Activated CD4-positive, alpha-beta memory T cell treated with anti-CD3 and anti-CD28 coated beads, Interleukin-2, amount 10 ng/mL, durations not matched to agents 7 days and 5 days (primary cell): ENCODE measurements around the gene CASKIN1. TPM values are rescaled to one million over a fixed set of nuclear protein-coding genes. Genes with fewer than 3 reads are reported as not detected.

Experiments
- CTCF ChIA-PET: fragments of 350-600 bp; sonication (Branson Sonifier 250); formaldehyde crosslinking; loops from one replicate; lab custom pipeline; 2021; ENCODE audit warnings: antibody characterized with exemption, inconsistent platforms; lab: Charles Lee
- POLR2A ChIA-PET: fragments of 350-600 bp; sonication (Branson Sonifier 250); formaldehyde crosslinking; loops from one replicate; lab custom pipeline; 2021; ENCODE audit warnings: antibody characterized with exemption; lab: Charles Lee
- DNase-seq: peaks from one replicate; pipeline ENCODE4 v3.0.0-alpha.2; 2020
- H3K27ac Mint-ChIP-seq: one replicate; pipeline ENCODE4 v1.8.0; 2021; ENCODE audit warnings: mild to moderate bottlenecking, mixed read lengths
- H3K27me3 Mint-ChIP-seq: one replicate; pipeline ENCODE4 v1.8.0; 2021; ENCODE audit warnings: mixed read lengths
- H3K36me3 Mint-ChIP-seq: one replicate; pipeline ENCODE4 v1.8.0; 2021; ENCODE audit warnings: low read depth, mixed read lengths
- H3K4me1 Mint-ChIP-seq: one replicate; pipeline ENCODE4 v1.8.0; 2021; ENCODE audit warnings: mixed read lengths
- H3K4me3 Mint-ChIP-seq: one replicate; pipeline ENCODE4 v1.8.0; 2021; ENCODE audit warnings: mild to moderate bottlenecking, mixed read lengths
- H3K9me3 Mint-ChIP-seq: one replicate; pipeline ENCODE4 v1.8.0; 2021; ENCODE audit warnings: mixed read lengths
- total RNA-seq, 2 experiments: library from RNA; stranded (reverse); gene quantifications; one replicate each; pipeline ENCODE4 v1.2.3, GENCODE V29; 2021

Gene CASKIN1
- total RNA-seq, 2 experiments from 2014 or later: 0.18 to 1.4 TPM

GRCh38 chr16:2211923-2212347 is 15.5 kb upstream of the CASKIN1 start:
- ChIA-PET POLR2A (interaction anchor here (0.8 to 0.9 kb wide), 2 partner anchors 38 to 40 kb away, joined by 3 read pairs; partner anchors contain the start of gene ECI1), CTCF (no interaction called here)
- H3K36me3 Mint-ChIP-seq: peaks cover 26% of the 10 kb centered on the region
- peak overlapping the region; percentile 54 for H3K4me3 Mint-ChIP-seq
- H3K27ac Mint-ChIP-seq: peak overlapping the region; percentile 11
- peaks cover 35% of the 10 kb centered on the region for H3K4me1 Mint-ChIP-seq
- DNase-seq: no peak
- H3K27me3 Mint-ChIP-seq: no peaks in the 10 kb centered on the region
- H3K9me3 Mint-ChIP-seq: no peaks in the 10 kb centered on the region

GRCh38 chr16:2210386-2211365 is 14.3 kb upstream of the CASKIN1 start, which contains the start of gene BRICD5:
TSS of gene BRICD5 (minus strand) at chr16:2210863. CDS start at chr16:2210833, 30 bp downstream.
- peaks cover 42% of the 10 kb centered on the region for H3K4me1 Mint-ChIP-seq
- no peaks in the 10 kb centered on the region for H3K9me3 Mint-ChIP-seq
- POLR2A ChIA-PET: interaction anchor here (0.6 to 2.8 kb wide), 4 partner anchors 11 to 56 kb away, joined by 3 to 11 read pairs (median 3); partner anchors contain the start of genes ECI1 and TRAF7
- CTCF ChIA-PET: no interaction called here
- H3K27me3 Mint-ChIP-seq: no peaks in the 10 kb centered on the region
- H3K4me3 Mint-ChIP-seq: no peak within 1 kb of the TSS
- no peak within 1 kb of the TSS for H3K27ac Mint-ChIP-seq
- no peak for DNase-seq
- peaks cover 29% of the 10 kb centered on the region for H3K36me3 Mint-ChIP-seq

- POLR2A ChIA-PET: interaction anchor here (0.6 to 2.8 kb wide), 2 partner anchors 10 to 56 kb away, joined by 3 to 11 read pairs; partner anchors contain the start of gene TRAF7
- no peaks in the 10 kb centered on the region for H3K9me3 Mint-ChIP-seq
- H3K4me3 Mint-ChIP-seq: no peak overlapping the region
- H3K36me3 Mint-ChIP-seq: peaks cover 29% of the 10 kb centered on the region
- H3K27me3 Mint-ChIP-seq: no peaks in the 10 kb centered on the region
- no peak overlapping the region for H3K27ac Mint-ChIP-seq
- no peak for DNase-seq
- CTCF ChIA-PET: no interaction called here
- H3K4me1 Mint-ChIP-seq: peaks cover 40% of the 10 kb centered on the region
These were observed 13.6 kb upstream of the CASKIN1 start for GRCh38 chr16:2210009-2210332.

- CTCF ChIA-PET: no interaction called here
- POLR2A ChIA-PET: interaction anchor here (0.6 to 2.8 kb wide), 2 partner anchors 9 to 55 kb away, joined by 3 to 11 read pairs; partner anchors contain the start of gene TRAF7
- no peak overlapping the region for H3K4me3 Mint-ChIP-seq
- no peaks in the 10 kb centered on the region for H3K27me3 Mint-ChIP-seq
- H3K9me3 Mint-ChIP-seq: no peaks in the 10 kb centered on the region
- H3K4me1 Mint-ChIP-seq: peaks cover 44% of the 10 kb centered on the region
- H3K36me3 Mint-ChIP-seq: peaks cover 29% of the 10 kb centered on the region
- no peak overlapping the region for H3K27ac Mint-ChIP-seq
- no peak for DNase-seq
These were observed 13.0 kb upstream of the CASKIN1 start for GRCh38 chr16:2209258-2210008.

- ChIA-PET POLR2A (interaction anchor here (2.8 kb wide), 1 partner anchor 54 kb away, joined by 11 read pairs; the partner anchor contains the start of gene TRAF7), CTCF (no interaction called here)
- no peak for DNase-seq
- Mint-ChIP-seq H3K27me3 (no peaks in the 10 kb centered on the region), H3K36me3 (peaks cover 29% of the 10 kb centered on the region), H3K27ac (no peak overlapping the region), H3K4me1 (peaks cover 46% of the 10 kb centered on the region), H3K4me3 (no peak overlapping the region), H3K9me3 (no peaks in the 10 kb centered on the region)
These were observed 12.4 kb upstream of the CASKIN1 start for GRCh38 chr16:2208772-2209171.

GRCh38 chr16:2208308-2208707 is 11.9 kb upstream of the CASKIN1 start:
- Mint-ChIP-seq H3K27me3 (no peaks in the 10 kb centered on the region), H3K27ac (no peak overlapping the region), H3K9me3 (no peaks in the 10 kb centered on the region), H3K36me3 (peaks cover 27% of the 10 kb centered on the region), H3K4me1 (peaks cover 44% of the 10 kb centered on the region), H3K4me3 (no peak overlapping the region)
- CTCF ChIA-PET: no interaction called here
- no peak for DNase-seq
- POLR2A ChIA-PET: interaction anchor here (2.8 kb wide), 1 partner anchor 54 kb away, joined by 11 read pairs; the partner anchor contains the start of gene TRAF7

- Mint-ChIP-seq H3K4me1 (peaks cover 40% of the 10 kb centered on the region), H3K36me3 (peaks cover 25% of the 10 kb centered on the region), H3K27ac (peak overlapping the region; percentile 20), H3K4me3 (peak overlapping the region; percentile 9), H3K9me3 (no peaks in the 10 kb centered on the region), H3K27me3 (no peaks in the 10 kb centered on the region)
- CTCF ChIA-PET: no interaction called here
- no peak for DNase-seq
- POLR2A ChIA-PET: interaction anchor here (2.8 kb wide), 2 partner anchors 43 to 54 kb away, joined by 10 to 11 read pairs; partner anchors contain the start of genes ECI1 and TRAF7
These were observed 11.5 kb upstream of the CASKIN1 start for GRCh38 chr16:2207872-2208271.

GRCh38 chr16:2206780-2207433 is 10.5 kb upstream of the CASKIN1 start:
- H3K27me3 Mint-ChIP-seq: peaks cover 4% of the 10 kb centered on the region
- peak overlapping the region; percentile 73 for H3K4me3 Mint-ChIP-seq
- peak overlapping the region; percentile 72 for H3K27ac Mint-ChIP-seq
- peaks cover 22% of the 10 kb centered on the region for H3K36me3 Mint-ChIP-seq
- ChIA-PET POLR2A (interaction anchor here (1.0 to 4.7 kb wide), 7 partner anchors 9 to 211 kb away, joined by 3 to 43 read pairs (median 10); partner anchors contain the start of genes E4F1, ECI1, PGP and TRAF7), CTCF (interaction anchor here (0.9 to 1.0 kb wide), 3 partner anchors 8 to 52 kb away, joined by 3 read pairs; partner anchors contain the start of gene PGP)
- peaks cover 32% of the 10 kb centered on the region for H3K4me1 Mint-ChIP-seq
- no peak for DNase-seq
- no peaks in the 10 kb centered on the region for H3K9me3 Mint-ChIP-seq

- Mint-ChIP-seq H3K36me3 (peaks cover 19% of the 10 kb centered on the region), H3K27ac (peak overlapping the region; percentile 72), H3K4me3 (peak overlapping the region; percentile 73), H3K27me3 (peaks cover 6% of the 10 kb centered on the region), H3K9me3 (no peaks in the 10 kb centered on the region), H3K4me1 (peaks cover 30% of the 10 kb centered on the region)
- ChIA-PET POLR2A (interaction anchor here (1.0 to 4.7 kb wide), 10 partner anchors 9 to 211 kb away, joined by 3 to 43 read pairs (median 4); partner anchors contain the start of genes E4F1, ECI1, PGP and TRAF7), CTCF (interaction anchor here (0.9 to 1.0 kb wide), 2 partner anchors 8 to 52 kb away, joined by 3 read pairs; partner anchors contain the start of gene PGP)
- DNase-seq: no peak
These were observed 10.0 kb upstream of the CASKIN1 start for GRCh38 chr16:2206420-2206779.

GRCh38 chr16:2205967-2206313 is 9.5 kb upstream of the CASKIN1 start:
- DNase-seq: no peak
- ChIA-PET CTCF (interaction anchor here (0.9 to 1.0 kb wide), 2 partner anchors 51 to 296 kb away, joined by 3 read pairs; no protein-coding TSS in a partner anchor), POLR2A (interaction anchor here (1.0 to 4.7 kb wide), 13 partner anchors 10 to 241 kb away, joined by 3 to 43 read pairs (median 3); partner anchors contain the start of genes E4F1, ECI1, PGP and RPS2)
- Mint-ChIP-seq H3K36me3 (peaks cover 19% of the 10 kb centered on the region), H3K27ac (peak overlapping the region; percentile 72), H3K27me3 (peaks cover 6% of the 10 kb centered on the region), H3K4me3 (peak overlapping the region; percentile 73), H3K9me3 (no peaks in the 10 kb centered on the region), H3K4me1 (peaks cover 30% of the 10 kb centered on the region)

- Mint-ChIP-seq H3K4me3 (peak within 1 kb of the TSS; percentile 73), H3K27ac (peak within 1 kb of the TSS; percentile 73), H3K27me3 (peaks cover 9% of the 10 kb centered on the region), H3K9me3 (no peaks in the 10 kb centered on the region), H3K4me1 (peaks cover 30% of the 10 kb centered on the region), H3K36me3 (peaks cover 19% of the 10 kb centered on the region)
- CTCF ChIA-PET: interaction anchor here (1.0 kb wide), 1 partner anchor 296 kb away, joined by 3 read pairs; no protein-coding TSS in a partner anchor
- POLR2A ChIA-PET: interaction anchor here (1.0 to 4.7 kb wide), 12 partner anchors 10 to 240 kb away, joined by 3 to 43 read pairs (median 4); partner anchors contain the start of genes E4F1, ECI1, PGP and RPS2
- peak; percentile 91 for DNase-seq
These were observed 8.9 kb upstream of the CASKIN1 start, which contains the start of gene MLST8 for GRCh38 chr16:2205104-2205966. TSS of gene MLST8 (plus strand) at chr16:2205454. CDS start at chr16:2206086, 632 bp downstream.
